NCI-H2196 (cell line): ENCODE data around the gene FTO.
A peak's percentile ranks its signal among the peaks of the same experiment; 100 is the strongest.
"Not testable (repeated sequence)": the region's sequence is repeated elsewhere in the genome, so short reads cannot be mapped to it uniquely, and the experiment has no call there.

Source experiments
- DNase-seq: peaks from one replicate; lab custom pipeline; 2025; ENCODE audit not compliant: unreplicated experiment; lab: John Stamatoyannopoulos, UW

FTO gene

GRCh38 chr16:54169112-54169511 lies 465.2 kb downstream of the FTO start:
- DNase-seq: no peak

- DNase-seq: peak; percentile 11
Measured at GRCh38 chr16:54171626-54172537, 467.9 kb downstream of the FTO start.

GRCh38 chr16:54173490-54173889 lies 469.5 kb downstream of the FTO start:
- no peak for DNase-seq

GRCh38 chr16:54174201-54174600 lies 470.2 kb downstream of the FTO start:
- DNase-seq: no peak

GRCh38 chr16:54174750-54175149 lies 470.8 kb downstream of the FTO start:
- no peak for DNase-seq

GRCh38 chr16:54175169-54175551 lies 471.2 kb downstream of the FTO start:
- DNase-seq: no peak

GRCh38 chr16:54175552-54176375 lies 471.8 kb downstream of the FTO start:
- DNase-seq: no peak

GRCh38 chr16:54176376-54176901 lies 472.5 kb downstream of the FTO start:
- no peak for DNase-seq

- DNase-seq: no peak
Measured at GRCh38 chr16:54177052-54177861, 473.3 kb downstream of the FTO start.

GRCh38 chr16:54177862-54178477 lies 474.0 kb downstream of the FTO start:
- no peak for DNase-seq

- DNase-seq: no peak
Measured at GRCh38 chr16:54178478-54178976, 474.6 kb downstream of the FTO start.

- no peak for DNase-seq
Measured at GRCh38 chr16:54180421-54181359, 476.7 kb downstream of the FTO start.

GRCh38 chr16:54181683-54182329 lies 477.9 kb downstream of the FTO start:
- DNase-seq: not testable (repeated sequence)

GRCh38 chr16:54185045-54185444 lies 481.1 kb downstream of the FTO start:
- no peak for DNase-seq

- no peak for DNase-seq
Measured at GRCh38 chr16:54191163-54191562, 487.2 kb downstream of the FTO start.

- DNase-seq: no peak
Measured at GRCh38 chr16:54191592-54191991, 487.6 kb downstream of the FTO start.

- DNase-seq: no peak
Measured at GRCh38 chr16:54193013-54193664, 489.2 kb downstream of the FTO start.

GRCh38 chr16:54193665-54194333 lies 489.8 kb downstream of the FTO start:
- peak; percentile 44 for DNase-seq
